ENCODE results near the gene PIGB. TPM values are rescaled to one million over a fixed set of nuclear protein-coding genes. Genes with fewer than 3 reads are reported as not detected.

Gene PIGB
- total and polyA plus RNA-seq, 2 of the 4 experiments (the other 2 are of a cell fraction), result 9.2 to 11.8 TPM

- Histone ChIP-seq H3K36me3 (ENCODE audit: control insufficient read depth, insufficient read depth, low read length) (0 out of 2 replicates have a peak, but pooled peaks cover 1% of the 10 kb centered on the region), H2BK120ac (ENCODE audit: low read depth, low read length) (no peak overlapping the region), H4K5ac (ENCODE audit: low read depth, low read length) (no peak overlapping the region), H3K56ac (ENCODE audit: extremely low read depth, insufficient read depth, low read length) (no peak overlapping the region), H4K91ac (ENCODE audit: insufficient read depth, low read depth, low read length) (no peak overlapping the region), H3K4me3 (ENCODE audit: insufficient read depth, low read depth, low read length) (no peak overlapping the region), H3K14ac (replicated peaks; ENCODE audit: low read depth, low read length) (no peak overlapping the region), H3K9me1 (ENCODE audit: insufficient read depth, low read length) (no peaks in the 10 kb centered on the region), H3K9me3 (ENCODE audit: control insufficient read depth, insufficient read depth, low read length) (no peaks in the 10 kb centered on the region), H2BK15ac (ENCODE audit: low read depth, low read length) (no peak overlapping the region), H4K20me1 (ENCODE audit: insufficient read depth, low read length) (no peaks in the 10 kb centered on the region), H3K27me3 (ENCODE audit: control insufficient read depth, insufficient read depth, low read length) (no peaks in the 10 kb centered on the region), H2AK5ac (ENCODE audit: low read depth, low read length) (no peak overlapping the region), H3K18ac (ENCODE audit: low read depth, low read length) (no peak overlapping the region), H2BK20ac (ENCODE audit: low read depth, low read length) (no peak overlapping the region), H3K23ac (ENCODE audit: low read depth, low read length) (no peak overlapping the region), H3K4me1 (ENCODE audit: control insufficient read depth, insufficient read depth, low read length) (peaks cover 2% of the 10 kb centered on the region; the same call in 1 of the 2 replicates), H2AFZ (replicated peaks; ENCODE audit: low read length, poor library complexity) (no peak overlapping the region), H2BK5ac (ENCODE audit: low read depth, low read length, poor library complexity, severe bottlenecking) (no peak overlapping the region), H3K27ac (ENCODE audit: insufficient read depth, low read length) (no peak overlapping the region), H4K8ac (ENCODE audit: low read depth in 2 of 2, low read length in 2 of 2) (no peak overlapping the region), H2AK9ac (replicated peaks; ENCODE audit: low read depth, low read length, poor library complexity) (no peak overlapping the region), H3K9ac (ENCODE audit: low read depth, low read length) (no peak overlapping the region), H3K4me2 (ENCODE audit: low read depth, low read length) (no peak overlapping the region), H3K4ac (ENCODE audit: low read depth, low read length) (no peak overlapping the region), H3K79me1 (ENCODE audit: low read depth in 1 of 2, low read length in 2 of 2) (peaks cover 9 to 27% of the 10 kb centered on the region in 2 experiments)
- CTCF ChIA-PET, result no interaction called here
- dilution Hi-C loops (cut with HindIII; ENCODE audit: low sequenced_read_pairs, unreplicated experiment), result no loop called here
- DNase-seq (no peak), ATAC-seq (ENCODE audit: low read depth) (no peak)
- in situ Hi-C loops (cut with MboI; ENCODE audit: low sequenced_read_pairs), result no loop called here
- no CpG with 5 or more reads among the region's 5 CpGs for WGBS, 2 experiments (ENCODE audit: extremely low coverage in 2 of 2, insufficient read length in 1 of 2)
- POLR2A ChIA-PET (ENCODE audit: unreplicated experiment), result no interaction called here
- intact Hi-C loops (cut with micrococcal nuclease), result no loop called here
- BruUV-seq (replicated peaks), result no TSS peak
- TF ChIP-seq POLR2A (IDR thresholded peaks at IDR 0.05; ENCODE audit: low read depth, low read length), result no peak
- TF ChIP-seq CTCF (conservative IDR thresholded peaks at IDR 0.05; ENCODE audit: low read depth, low read length), result no peak
- TF ChIP-seq RAD21 (IDR thresholded peaks at IDR 0.05; ENCODE audit: low read length), result no peak
These were observed 3.4 kb downstream of the PIGB start for GRCh38 chr15:55322467-55322866.

All from IMR-90 (cell line).